ENCODE results near the gene PRDM10.
"Not testable (repeated sequence)": the region's sequence is repeated elsewhere in the genome, so short reads cannot be mapped to it uniquely, and the experiment has no call there.

PRDM10 gene

GRCh38 chr11:130015846-130016245, 13.2 kb upstream of the PRDM10 start:
- not testable (repeated sequence) for DNase-seq (ENCODE audit: low read depth)

GRCh38 chr11:130008326-130008725, 5.7 kb upstream of the PRDM10 start:
- no peak for DNase-seq (ENCODE audit: low read depth)

- DNase-seq (ENCODE audit: low read depth) = no peak
Measured at GRCh38 chr11:130006929-130007328, 4.3 kb upstream of the PRDM10 start.

- no peak for DNase-seq (ENCODE audit: low read depth)
Measured at GRCh38 chr11:130003717-130004001, 1.0 kb upstream of the PRDM10 start.

- peak; percentile 79 for DNase-seq (ENCODE audit: low read depth)
Measured at GRCh38 chr11:130002846-130003716, 446 bp upstream of the PRDM10 start.

- no peak for DNase-seq (ENCODE audit: low read depth)
Measured at GRCh38 chr11:130001461-130002351, 929 bp downstream of the PRDM10 start.

GRCh38 chr11:130000552-130001176, 2.0 kb downstream of the PRDM10 start:
- DNase-seq (ENCODE audit: low read depth) = no peak

GRCh38 chr11:129999407-129999806, 3.2 kb downstream of the PRDM10 start:
- DNase-seq (ENCODE audit: low read depth) = no peak

GRCh38 chr11:129998905-129999304, 3.7 kb downstream of the PRDM10 start:
- DNase-seq (ENCODE audit: low read depth) = no peak

GRCh38 chr11:129998107-129998506, 4.5 kb downstream of the PRDM10 start:
- no peak for DNase-seq (ENCODE audit: low read depth)

- DNase-seq (ENCODE audit: low read depth) = no peak
Measured at GRCh38 chr11:129997513-129997912, 5.1 kb downstream of the PRDM10 start.

- no peak for DNase-seq (ENCODE audit: low read depth)
Measured at GRCh38 chr11:129996113-129996870, 6.3 kb downstream of the PRDM10 start.

GRCh38 chr11:129995163-129995562, 7.5 kb downstream of the PRDM10 start:
- DNase-seq (ENCODE audit: low read depth) = no peak

- no peak for DNase-seq (ENCODE audit: low read depth)
Measured at GRCh38 chr11:129992161-129992944, 10.3 kb downstream of the PRDM10 start.

GRCh38 chr11:129989149-129989813, 13.4 kb downstream of the PRDM10 start:
- no peak for DNase-seq (ENCODE audit: low read depth)

GRCh38 chr11:129987950-129988349, 14.7 kb downstream of the PRDM10 start:
- no peak for DNase-seq (ENCODE audit: low read depth)

GRCh38 chr11:129985823-129986222, 16.8 kb downstream of the PRDM10 start:
- DNase-seq (ENCODE audit: low read depth) = no peak

- no peak for DNase-seq (ENCODE audit: low read depth)
Measured at GRCh38 chr11:129980086-129980485, 22.5 kb downstream of the PRDM10 start.

GRCh38 chr11:129979046-129979605, 23.5 kb downstream of the PRDM10 start:
- DNase-seq (ENCODE audit: low read depth) = no peak

- no peak for DNase-seq (ENCODE audit: low read depth)
Measured at GRCh38 chr11:129978447-129978846, 24.2 kb downstream of the PRDM10 start.

All from activated T-cell treated with anti-CD3 and anti-CD28 coated beads for 48 hours (primary cell).